Measurements from ENCODE around the gene MAML3.
A peak's percentile ranks its signal among the peaks of the same experiment; 100 is the strongest.

Gene MAML3

GRCh38 chr4:139838811-139839210, 315.2 kb downstream of the MAML3 start:
- DNase-seq (ENCODE audit: low read depth, low spot score) = no peak
- no peak overlapping the region for H3K27ac ChIP-seq

GRCh38 chr4:139834981-139835391, 319.0 kb downstream of the MAML3 start:
- DNase-seq (ENCODE audit: low read depth, low spot score) = no peak
- H3K27ac ChIP-seq = no peak overlapping the region

- H3K27ac ChIP-seq = no peak overlapping the region
- no peak for DNase-seq (ENCODE audit: low read depth, low spot score)
These were observed 319.7 kb downstream of the MAML3 start for GRCh38 chr4:139834226-139834662.

GRCh38 chr4:139833151-139833910, 320.7 kb downstream of the MAML3 start:
- H3K27ac ChIP-seq = no peak overlapping the region
- DNase-seq (ENCODE audit: low read depth, low spot score) = no peak

GRCh38 chr4:139828966-139829664, 324.9 kb downstream of the MAML3 start:
- DNase-seq (ENCODE audit: low read depth, low spot score) = no peak
- H3K27ac ChIP-seq = no peak overlapping the region

GRCh38 chr4:139826426-139826825, 327.6 kb downstream of the MAML3 start:
- no peak for DNase-seq (ENCODE audit: low read depth, low spot score)
- no peak overlapping the region for H3K27ac ChIP-seq

- no peak overlapping the region for H3K27ac ChIP-seq
- no peak for DNase-seq (ENCODE audit: low read depth, low spot score)
These were observed 328.4 kb downstream of the MAML3 start for GRCh38 chr4:139825523-139826014.

GRCh38 chr4:139824882-139825522, 329.0 kb downstream of the MAML3 start:
- no peak for DNase-seq (ENCODE audit: low read depth, low spot score)

GRCh38 chr4:139823746-139824145, 330.2 kb downstream of the MAML3 start:
- no peak overlapping the region for H3K27ac ChIP-seq
- DNase-seq (ENCODE audit: low read depth, low spot score) = no peak

More at GRCh38 chr4:139824882-139825522, 329.0 kb downstream of the MAML3 start:
- no peak overlapping the region for H3K27ac ChIP-seq

- no peak overlapping the region for H3K27ac ChIP-seq
- no peak for DNase-seq (ENCODE audit: low read depth, low spot score)
These were observed 330.6 kb downstream of the MAML3 start for GRCh38 chr4:139823345-139823744.

GRCh38 chr4:139822391-139822790, 331.6 kb downstream of the MAML3 start:
- no peak for DNase-seq (ENCODE audit: low read depth, low spot score)
- no peak overlapping the region for H3K27ac ChIP-seq

- no peak for DNase-seq (ENCODE audit: low read depth, low spot score)
- no peak overlapping the region for H3K27ac ChIP-seq
These were observed 334.9 kb downstream of the MAML3 start for GRCh38 chr4:139819082-139819481.

- DNase-seq (ENCODE audit: low read depth, low spot score) = no peak
- H3K27ac ChIP-seq = no peak overlapping the region
These were observed 336.1 kb downstream of the MAML3 start for GRCh38 chr4:139817657-139818452.

- no peak overlapping the region for H3K27ac ChIP-seq
- DNase-seq (ENCODE audit: low read depth, low spot score) = no peak
These were observed 337.1 kb downstream of the MAML3 start for GRCh38 chr4:139816856-139817255.

- no peak for DNase-seq (ENCODE audit: low read depth, low spot score)
These were observed 338.0 kb downstream of the MAML3 start for GRCh38 chr4:139815778-139816601.

GRCh38 chr4:139814323-139815015, 339.5 kb downstream of the MAML3 start:
- no peak for DNase-seq (ENCODE audit: low read depth, low spot score)

More at GRCh38 chr4:139815778-139816601, 338.0 kb downstream of the MAML3 start:
- H3K27ac ChIP-seq = no peak overlapping the region

GRCh38 chr4:139813881-139814280, 340.1 kb downstream of the MAML3 start:
- no peak for DNase-seq (ENCODE audit: low read depth, low spot score)
- H3K27ac ChIP-seq = peak overlapping the region; percentile 49

More at GRCh38 chr4:139814323-139815015, 339.5 kb downstream of the MAML3 start:
- H3K27ac ChIP-seq = peak overlapping the region; percentile 49

- no peak for DNase-seq (ENCODE audit: low read depth, low spot score)
- H3K27ac ChIP-seq = no peak overlapping the region
These were observed 343.3 kb downstream of the MAML3 start for GRCh38 chr4:139810710-139811109.

GRCh38 chr4:139809757-139810140, 344.2 kb downstream of the MAML3 start:
- DNase-seq (ENCODE audit: low read depth, low spot score) = no peak

More at GRCh38 chr4:139809757-139810140, 344.2 kb downstream of the MAML3 start:
- H3K27ac ChIP-seq = no peak overlapping the region
